WTC11 (cell line): Measurements from ENCODE around the gene SDK2. TPM values are rescaled to one million over a fixed set of nuclear protein-coding genes. Genes with fewer than 3 reads are reported as not detected.

Experiments used
- ATAC-seq: fragments of 200-7000 bp; cut with Tn5 transposase; 2 replicates; pipeline ENCODE4 v1.10.0; 2021; ENCODE audit warnings: mild to moderate bottlenecking, moderate library complexity
- CTCF ChIA-PET: fragments of 300-600 bp; sonication (Branson Sonifier 250); formaldehyde crosslinking; loops from one replicate; lab custom pipeline; 2021; ENCODE audit warnings: antibody characterized with exemption; lab: Charles Lee
- POLR2A ChIA-PET: fragments of 350-600 bp; sonication (Branson Sonifier 250); formaldehyde crosslinking; loops from one replicate; lab custom pipeline; 2021; ENCODE audit warnings: antibody characterized with exemption; lab: Charles Lee
- DNase-seq: peaks from one replicate; pipeline ENCODE4 v3.0.0; 2021; ENCODE audit warnings: low spot score
- H3K27ac Mint-ChIP-seq: 2 replicates; pipeline ENCODE4 v1.8.0; 2021; ENCODE audit warnings: mixed read lengths
- H3K27me3 Mint-ChIP-seq: 2 replicates; pipeline ENCODE4 v1.8.0; 2021; ENCODE audit warnings: low read depth, mild to moderate bottlenecking, moderate library complexity, mixed read lengths
- H3K36me3 Mint-ChIP-seq: 2 replicates; pipeline ENCODE4 v1.8.0; 2021; ENCODE audit warnings: mixed read lengths
- H3K4me1 Mint-ChIP-seq: 2 replicates; pipeline ENCODE4 v1.8.0; 2022; ENCODE audit warnings: mixed read lengths
- H3K4me3 Mint-ChIP-seq: 2 replicates; pipeline ENCODE4 v1.8.0; 2021; ENCODE audit warnings: mild to moderate bottlenecking, moderate library complexity, mixed read lengths
- H3K9me3 Mint-ChIP-seq: 2 replicates; pipeline ENCODE4 v1.8.0; 2021; ENCODE audit warnings: mixed read lengths
- ESRRA ChIP-seq: sonication (generic); formaldehyde crosslinking; IDR thresholded peaks from 2 replicates; pipeline ENCODE4 v1.8.1; 2022; ENCODE audit warnings: mild to moderate bottlenecking, missing genetic modification reagents, borderline replicate concordance
- FOXK1 ChIP-seq: sonication (generic); formaldehyde crosslinking; IDR thresholded peaks from 2 replicates; pipeline ENCODE4 v1.8.0; 2022; ENCODE audit warnings: mild to moderate bottlenecking, moderate library complexity, missing genetic modification reagents
- IRF2 ChIP-seq: sonication (generic); formaldehyde crosslinking; IDR thresholded peaks from 2 replicates; pipeline ENCODE4 v1.8.0; 2022; ENCODE audit warnings: low read depth, missing genetic modification reagents, borderline replicate concordance
- MYBL2 ChIP-seq: sonication (generic); formaldehyde crosslinking; IDR thresholded peaks from 2 replicates; pipeline ENCODE4 v1.8.1; 2023; ENCODE audit warnings: mild to moderate bottlenecking, moderate library complexity, missing genetic modification reagents
- NFE2L1 ChIP-seq: sonication (generic); formaldehyde crosslinking; IDR thresholded peaks from 2 replicates; pipeline ENCODE4 v1.8.1; 2023; ENCODE audit warnings: missing genetic modification reagents
- NR3C1 ChIP-seq: sonication (generic); formaldehyde crosslinking; conservative IDR thresholded peaks from 2 replicates; pipeline ENCODE4 v1.8.1; 2023; ENCODE audit warnings: low read depth, mild to moderate bottlenecking, missing genetic modification reagents
- SMAD3 ChIP-seq: sonication (generic); formaldehyde crosslinking; IDR thresholded peaks from 2 replicates; pipeline ENCODE4 v1.8.0; 2022; ENCODE audit warnings: missing genetic modification reagents, mild to moderate bottlenecking, borderline replicate concordance
- ZNF121 ChIP-seq: sonication (generic); formaldehyde crosslinking; IDR thresholded peaks from 2 replicates; pipeline ENCODE4 v1.8.0; 2023; ENCODE audit warnings: missing genetic modification reagents
- total RNA-seq: library from RNA; stranded (reverse); gene quantifications from 3 replicates; pipeline ENCODE4 v1.2.3, GENCODE V29; 2021
- TF ChIP-seq, protein P1 (sequence below): fragments of 200-600 bp; IDR thresholded peaks from 2 replicates; pipeline ENCODE4 v1.8.0; 2022; ENCODE audit warnings: antibody characterized with exemption
- TF ChIP-seq, protein P2 (sequence below): sonication (generic); formaldehyde crosslinking; IDR thresholded peaks from 2 replicates; pipeline ENCODE4 v1.8.1; 2023; ENCODE audit warnings: mild to moderate bottlenecking, missing genetic modification reagents
- TF ChIP-seq, protein P3 (sequence below): sonication (generic); formaldehyde crosslinking; IDR thresholded peaks from 2 replicates; pipeline ENCODE4 v1.8.0; 2022; ENCODE audit warnings: mild to moderate bottlenecking, missing genetic modification reagents
- TF ChIP-seq, protein P4 (sequence below): fragments of 250-450 bp; sonication (Bioruptor Pico); IDR thresholded peaks from 2 replicates; pipeline ENCODE4 v1.9.0; 2021; ENCODE audit warnings: mild to moderate bottlenecking
- TF ChIP-seq, protein P5 (sequence below): sonication (generic); formaldehyde crosslinking; IDR thresholded peaks from 2 replicates; pipeline ENCODE4 v1.8.1; 2022; ENCODE audit warnings: mild to moderate bottlenecking, missing genetic modification reagents, moderate library complexity, borderline replicate concordance
- TF ChIP-seq, protein P6 (sequence below): sonication (generic); formaldehyde crosslinking; IDR thresholded peaks from 2 replicates; pipeline ENCODE4 v1.8.0; 2023; ENCODE audit warnings: missing genetic modification reagents
- TF ChIP-seq, protein P7 (sequence below): sonication (generic); formaldehyde crosslinking; IDR thresholded peaks from 2 replicates; pipeline ENCODE4 v1.8.0; 2023; ENCODE audit warnings: missing genetic modification reagents, mild to moderate bottlenecking, borderline replicate concordance
- TF ChIP-seq, protein P8 (sequence below): sonication (generic); formaldehyde crosslinking; IDR thresholded peaks from 2 replicates; pipeline ENCODE4 v1.8.0; 2022; ENCODE audit warnings: mild to moderate bottlenecking, missing genetic modification reagents

The SDK2 gene
- total RNA-seq, 1 experiment from 2014 or later = 14.8 TPM

DNA sequence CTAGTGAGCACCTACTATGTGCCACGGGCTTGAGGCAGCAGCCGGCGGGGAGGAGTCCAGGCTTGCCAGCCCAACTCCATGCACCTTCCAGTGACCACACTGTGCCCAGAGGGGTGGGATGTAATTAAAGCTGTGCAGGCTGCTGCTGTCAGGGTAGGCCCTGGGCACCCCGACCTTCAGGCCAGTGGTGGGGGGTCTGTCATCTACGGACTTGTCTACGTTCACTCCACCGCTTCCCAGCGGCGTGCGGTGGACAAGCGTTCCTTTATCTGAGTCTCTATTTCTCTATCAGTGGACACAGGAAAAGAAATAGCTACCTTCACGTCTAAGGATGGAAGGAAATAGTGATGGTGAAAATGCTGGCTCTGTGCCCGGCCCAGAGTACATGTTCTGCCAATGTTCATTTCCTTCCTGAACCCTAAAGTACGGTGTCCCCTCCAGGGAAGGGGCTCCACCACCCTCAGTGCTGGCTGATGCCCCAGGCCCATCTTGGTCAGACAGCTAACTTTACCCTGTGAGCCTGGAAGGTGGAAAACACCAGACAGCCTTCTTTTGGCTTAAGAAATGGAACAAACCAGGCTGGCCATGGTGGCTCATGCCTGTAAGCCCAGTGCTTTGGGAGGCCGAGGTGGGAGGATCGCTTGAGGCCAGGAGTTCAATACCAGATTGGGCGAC lies 135.2 kb downstream of the SDK2 start:
- Mint-ChIP-seq H3K36me3 (no peaks in the 10 kb centered on the region), H3K4me1 (peaks cover 11% of the 10 kb centered on the region), H3K27ac (no peak overlapping the region), H3K4me3 (no peak overlapping the region), H3K27me3 (no peaks in the 10 kb centered on the region), H3K9me3 (peaks cover under 1% of the 10 kb centered on the region; the same call in 1 of the 2 replicates)
- POLR2A ChIA-PET = no interaction called here
- DNase-seq = no peak
- no peak for TF ChIP-seq IRF2 (CRISPR knock-in tag)
- TF ChIP-seq, protein P1, sequence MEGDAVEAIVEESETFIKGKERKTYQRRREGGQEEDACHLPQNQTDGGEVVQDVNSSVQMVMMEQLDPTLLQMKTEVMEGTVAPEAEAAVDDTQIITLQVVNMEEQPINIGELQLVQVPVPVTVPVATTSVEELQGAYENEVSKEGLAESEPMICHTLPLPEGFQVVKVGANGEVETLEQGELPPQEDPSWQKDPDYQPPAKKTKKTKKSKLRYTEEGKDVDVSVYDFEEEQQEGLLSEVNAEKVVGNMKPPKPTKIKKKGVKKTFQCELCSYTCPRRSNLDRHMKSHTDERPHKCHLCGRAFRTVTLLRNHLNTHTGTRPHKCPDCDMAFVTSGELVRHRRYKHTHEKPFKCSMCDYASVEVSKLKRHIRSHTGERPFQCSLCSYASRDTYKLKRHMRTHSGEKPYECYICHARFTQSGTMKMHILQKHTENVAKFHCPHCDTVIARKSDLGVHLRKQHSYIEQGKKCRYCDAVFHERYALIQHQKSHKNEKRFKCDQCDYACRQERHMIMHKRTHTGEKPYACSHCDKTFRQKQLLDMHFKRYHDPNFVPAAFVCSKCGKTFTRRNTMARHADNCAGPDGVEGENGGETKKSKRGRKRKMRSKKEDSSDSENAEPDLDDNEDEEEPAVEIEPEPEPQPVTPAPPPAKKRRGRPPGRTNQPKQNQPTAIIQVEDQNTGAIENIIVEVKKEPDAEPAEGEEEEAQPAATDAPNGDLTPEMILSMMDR = no peak
- no peak for TF ChIP-seq FOXK1
- TF ChIP-seq ESRRA (CRISPR knock-in tag) = no peak
- TF ChIP-seq, protein P2, sequence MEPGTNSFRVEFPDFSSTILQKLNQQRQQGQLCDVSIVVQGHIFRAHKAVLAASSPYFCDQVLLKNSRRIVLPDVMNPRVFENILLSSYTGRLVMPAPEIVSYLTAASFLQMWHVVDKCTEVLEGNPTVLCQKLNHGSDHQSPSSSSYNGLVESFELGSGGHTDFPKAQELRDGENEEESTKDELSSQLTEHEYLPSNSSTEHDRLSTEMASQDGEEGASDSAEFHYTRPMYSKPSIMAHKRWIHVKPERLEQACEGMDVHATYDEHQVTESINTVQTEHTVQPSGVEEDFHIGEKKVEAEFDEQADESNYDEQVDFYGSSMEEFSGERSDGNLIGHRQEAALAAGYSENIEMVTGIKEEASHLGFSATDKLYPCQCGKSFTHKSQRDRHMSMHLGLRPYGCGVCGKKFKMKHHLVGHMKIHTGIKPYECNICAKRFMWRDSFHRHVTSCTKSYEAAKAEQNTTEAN (CRISPR knock-in tag) = no peak
- TF ChIP-seq SMAD3 (CRISPR knock-in tag) = no peak
- TF ChIP-seq, protein P3, sequence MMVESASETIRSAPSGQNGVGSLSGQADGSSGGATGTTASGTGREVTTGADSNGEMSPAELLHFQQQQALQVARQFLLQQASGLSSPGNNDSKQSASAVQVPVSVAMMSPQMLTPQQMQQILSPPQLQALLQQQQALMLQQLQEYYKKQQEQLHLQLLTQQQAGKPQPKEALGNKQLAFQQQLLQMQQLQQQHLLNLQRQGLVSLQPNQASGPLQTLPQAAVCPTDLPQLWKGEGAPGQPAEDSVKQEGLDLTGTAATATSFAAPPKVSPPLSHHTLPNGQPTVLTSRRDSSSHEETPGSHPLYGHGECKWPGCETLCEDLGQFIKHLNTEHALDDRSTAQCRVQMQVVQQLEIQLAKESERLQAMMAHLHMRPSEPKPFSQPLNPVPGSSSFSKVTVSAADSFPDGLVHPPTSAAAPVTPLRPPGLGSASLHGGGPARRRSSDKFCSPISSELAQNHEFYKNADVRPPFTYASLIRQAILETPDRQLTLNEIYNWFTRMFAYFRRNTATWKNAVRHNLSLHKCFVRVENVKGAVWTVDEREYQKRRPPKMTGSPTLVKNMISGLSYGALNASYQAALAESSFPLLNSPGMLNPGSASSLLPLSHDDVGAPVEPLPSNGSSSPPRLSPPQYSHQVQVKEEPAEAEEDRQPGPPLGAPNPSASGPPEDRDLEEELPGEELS (CRISPR knock-in tag) = no peak
- no peak for TF ChIP-seq ZNF121 (CRISPR knock-in tag)
- TF ChIP-seq, protein P4, sequence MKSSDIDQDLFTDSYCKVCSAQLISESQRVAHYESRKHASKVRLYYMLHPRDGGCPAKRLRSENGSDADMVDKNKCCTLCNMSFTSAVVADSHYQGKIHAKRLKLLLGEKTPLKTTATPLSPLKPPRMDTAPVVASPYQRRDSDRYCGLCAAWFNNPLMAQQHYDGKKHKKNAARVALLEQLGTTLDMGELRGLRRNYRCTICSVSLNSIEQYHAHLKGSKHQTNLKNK (CRISPR knock-in tag) = no peak
- TF ChIP-seq, protein P5, sequence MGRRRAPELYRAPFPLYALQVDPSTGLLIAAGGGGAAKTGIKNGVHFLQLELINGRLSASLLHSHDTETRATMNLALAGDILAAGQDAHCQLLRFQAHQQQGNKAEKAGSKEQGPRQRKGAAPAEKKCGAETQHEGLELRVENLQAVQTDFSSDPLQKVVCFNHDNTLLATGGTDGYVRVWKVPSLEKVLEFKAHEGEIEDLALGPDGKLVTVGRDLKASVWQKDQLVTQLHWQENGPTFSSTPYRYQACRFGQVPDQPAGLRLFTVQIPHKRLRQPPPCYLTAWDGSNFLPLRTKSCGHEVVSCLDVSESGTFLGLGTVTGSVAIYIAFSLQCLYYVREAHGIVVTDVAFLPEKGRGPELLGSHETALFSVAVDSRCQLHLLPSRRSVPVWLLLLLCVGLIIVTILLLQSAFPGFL (CRISPR knock-in tag) = no peak
- TF ChIP-seq MYBL2 (CRISPR knock-in tag) = no peak
- no peak for ATAC-seq
- CTCF ChIA-PET = interaction anchor here (0.6 to 0.7 kb wide), 2 partner anchors 30 to 45 kb away, joined by 4 to 5 read pairs; no protein-coding TSS in a partner anchor

DNA sequence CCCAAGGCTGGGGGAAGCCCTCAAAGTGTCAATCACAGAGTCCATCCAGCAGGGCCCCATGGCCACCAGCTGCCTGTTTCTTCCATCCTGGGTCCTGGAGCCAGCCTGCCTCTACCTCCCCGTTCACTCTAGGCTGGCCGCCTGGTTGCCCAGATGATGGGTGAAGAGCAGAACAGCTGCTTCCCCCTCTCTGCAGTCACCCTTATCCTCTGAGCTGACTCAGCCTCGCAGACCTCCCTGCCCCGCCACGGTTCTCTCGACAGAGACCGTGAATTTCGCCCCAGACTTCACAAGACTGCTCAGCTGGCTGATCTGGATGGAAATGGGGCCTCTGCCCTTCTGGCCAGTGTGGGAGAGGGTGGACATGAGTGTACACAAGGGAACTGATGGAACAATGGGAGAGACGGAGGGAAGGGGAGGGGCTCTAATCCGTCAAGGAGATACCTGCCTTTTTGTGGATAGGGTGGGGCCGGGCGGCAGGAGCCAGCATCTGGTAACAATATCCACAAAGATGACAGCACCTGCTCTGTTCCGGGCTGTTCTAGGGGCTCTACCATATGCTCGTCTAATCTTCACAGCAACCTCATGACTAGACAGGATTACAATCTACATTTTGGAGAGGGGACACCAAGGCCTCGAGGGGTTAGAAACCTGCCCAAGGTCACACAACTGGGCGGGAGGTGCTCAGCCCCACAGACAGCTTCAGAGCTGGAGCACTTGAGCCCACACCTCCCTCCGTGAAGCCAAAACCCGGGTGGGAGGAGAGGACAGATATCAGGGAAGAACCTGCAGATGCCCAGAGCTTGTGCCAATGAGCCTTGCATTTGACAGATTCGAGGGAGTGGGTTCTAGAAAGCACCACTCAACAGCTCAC lies 136.0 kb downstream of the SDK2 start:
- H3K9me3 Mint-ChIP-seq = peaks cover 6% of the 10 kb centered on the region
- POLR2A ChIA-PET = interaction anchor here (0.6 kb wide), 1 partner anchor 504 kb away, joined by 3 read pairs; no protein-coding TSS in a partner anchor

More for the DNA sequence above, 136.0 kb downstream of the SDK2 start:
- peaks cover 5% of the 10 kb centered on the region; the same call in 1 of the 2 replicates for H3K36me3 Mint-ChIP-seq
- H3K4me3 Mint-ChIP-seq = no peak overlapping the region
- TF ChIP-seq, protein P6, sequence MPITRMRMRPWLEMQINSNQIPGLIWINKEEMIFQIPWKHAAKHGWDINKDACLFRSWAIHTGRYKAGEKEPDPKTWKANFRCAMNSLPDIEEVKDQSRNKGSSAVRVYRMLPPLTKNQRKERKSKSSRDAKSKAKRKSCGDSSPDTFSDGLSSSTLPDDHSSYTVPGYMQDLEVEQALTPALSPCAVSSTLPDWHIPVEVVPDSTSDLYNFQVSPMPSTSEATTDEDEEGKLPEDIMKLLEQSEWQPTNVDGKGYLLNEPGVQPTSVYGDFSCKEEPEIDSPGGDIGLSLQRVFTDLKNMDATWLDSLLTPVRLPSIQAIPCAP = no peak
- TF ChIP-seq, protein P3 (CRISPR knock-in tag) = no peak
- TF ChIP-seq, protein P7, sequence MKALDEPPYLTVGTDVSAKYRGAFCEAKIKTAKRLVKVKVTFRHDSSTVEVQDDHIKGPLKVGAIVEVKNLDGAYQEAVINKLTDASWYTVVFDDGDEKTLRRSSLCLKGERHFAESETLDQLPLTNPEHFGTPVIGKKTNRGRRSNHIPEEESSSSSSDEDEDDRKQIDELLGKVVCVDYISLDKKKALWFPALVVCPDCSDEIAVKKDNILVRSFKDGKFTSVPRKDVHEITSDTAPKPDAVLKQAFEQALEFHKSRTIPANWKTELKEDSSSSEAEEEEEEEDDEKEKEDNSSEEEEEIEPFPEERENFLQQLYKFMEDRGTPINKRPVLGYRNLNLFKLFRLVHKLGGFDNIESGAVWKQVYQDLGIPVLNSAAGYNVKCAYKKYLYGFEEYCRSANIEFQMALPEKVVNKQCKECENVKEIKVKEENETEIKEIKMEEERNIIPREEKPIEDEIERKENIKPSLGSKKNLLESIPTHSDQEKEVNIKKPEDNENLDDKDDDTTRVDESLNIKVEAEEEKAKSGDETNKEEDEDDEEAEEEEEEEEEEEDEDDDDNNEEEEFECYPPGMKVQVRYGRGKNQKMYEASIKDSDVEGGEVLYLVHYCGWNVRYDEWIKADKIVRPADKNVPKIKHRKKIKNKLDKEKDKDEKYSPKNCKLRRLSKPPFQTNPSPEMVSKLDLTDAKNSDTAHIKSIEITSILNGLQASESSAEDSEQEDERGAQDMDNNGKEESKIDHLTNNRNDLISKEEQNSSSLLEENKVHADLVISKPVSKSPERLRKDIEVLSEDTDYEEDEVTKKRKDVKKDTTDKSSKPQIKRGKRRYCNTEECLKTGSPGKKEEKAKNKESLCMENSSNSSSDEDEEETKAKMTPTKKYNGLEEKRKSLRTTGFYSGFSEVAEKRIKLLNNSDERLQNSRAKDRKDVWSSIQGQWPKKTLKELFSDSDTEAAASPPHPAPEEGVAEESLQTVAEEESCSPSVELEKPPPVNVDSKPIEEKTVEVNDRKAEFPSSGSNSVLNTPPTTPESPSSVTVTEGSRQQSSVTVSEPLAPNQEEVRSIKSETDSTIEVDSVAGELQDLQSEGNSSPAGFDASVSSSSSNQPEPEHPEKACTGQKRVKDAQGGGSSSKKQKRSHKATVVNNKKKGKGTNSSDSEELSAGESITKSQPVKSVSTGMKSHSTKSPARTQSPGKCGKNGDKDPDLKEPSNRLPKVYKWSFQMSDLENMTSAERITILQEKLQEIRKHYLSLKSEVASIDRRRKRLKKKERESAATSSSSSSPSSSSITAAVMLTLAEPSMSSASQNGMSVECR (CRISPR knock-in tag) = no peak
- TF ChIP-seq, protein P8, sequence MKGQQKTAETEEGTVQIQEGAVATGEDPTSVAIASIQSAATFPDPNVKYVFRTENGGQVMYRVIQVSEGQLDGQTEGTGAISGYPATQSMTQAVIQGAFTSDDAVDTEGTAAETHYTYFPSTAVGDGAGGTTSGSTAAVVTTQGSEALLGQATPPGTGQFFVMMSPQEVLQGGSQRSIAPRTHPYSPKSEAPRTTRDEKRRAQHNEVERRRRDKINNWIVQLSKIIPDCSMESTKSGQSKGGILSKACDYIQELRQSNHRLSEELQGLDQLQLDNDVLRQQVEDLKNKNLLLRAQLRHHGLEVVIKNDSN (CRISPR knock-in tag) = no peak
- no peak for TF ChIP-seq NR3C1 (CRISPR knock-in tag)
- TF ChIP-seq NFE2L1 (CRISPR knock-in tag) = no peak
- DNase-seq = no peak
- ATAC-seq = no peak
- CTCF ChIA-PET = interaction anchor here (0.6 kb wide), 1 partner anchor 29 kb away, joined by 4 read pairs; no protein-coding TSS in a partner anchor
- no peaks in the 10 kb centered on the region for H3K27me3 Mint-ChIP-seq
- peaks cover 11% of the 10 kb centered on the region; the same call in 1 of the 2 replicates for H3K4me1 Mint-ChIP-seq
- H3K27ac Mint-ChIP-seq = no peak overlapping the region
